Gastrocnemius medialis (tissue), 4 donors: ENCODE results near the gene KRT82. TPM values are rescaled to one million over a fixed set of nuclear protein-coding genes. Genes with fewer than 3 reads are reported as not detected.
A peak's percentile ranks its signal among the peaks of the same experiment; 100 is the strongest.

Source experiments
- ATAC-seq, 2 donors: fragments of 150-250 bp; one replicate each; pipeline ENCODE4 v1.9.1; 2016
- DNase-seq, 2 donors: peaks; one replicate each; pipeline ENCODE4 v3.0.0-alpha.2; 2019
- H3K27ac ChIP-seq, 4 donors: fragments of 200-600 bp; sonication (generic); 1 replicate in 1 of 4; 2 replicates in 3 of 4; pipeline ENCODE4 v1.5.1; 2016 to 2018; ENCODE audit warnings: mild to moderate bottlenecking in 2 of 4, moderate library complexity in 1 of 4
- H3K27me3 ChIP-seq, 3 donors: fragments of 200-600 bp; sonication (generic) in 2 of 3; 1 replicate in 1 of 3; 2 replicates in 2 of 3; pipeline versions ENCODE4 v1.5.1 to v1.6.0; 2016 to 2019; ENCODE audit warnings: mild to moderate bottlenecking in 1 of 3, moderate library complexity in 1 of 3
- H3K36me3 ChIP-seq, 2 donors: fragments of 200-600 bp; sonication (generic) in 1 of 2; one replicate each; pipeline ENCODE4 v1.5.1; 2017 to 2018
- H3K4me1 ChIP-seq, 2 donors: fragments of 200-600 bp; sonication (generic) in 1 of 2; one replicate each; pipeline ENCODE4 v1.5.1; 2016 to 2017; ENCODE audit warnings: mild to moderate bottlenecking in 2 of 2
- H3K4me3 ChIP-seq, 4 donors: fragments of 200-600 bp; sonication (generic) in 3 of 4; 1 replicate in 1 of 4; 2 replicates in 3 of 4; pipeline ENCODE4 v1.5.1; 2016 to 2019; ENCODE audit warnings: mild to moderate bottlenecking in 2 of 4
- H3K9me3 ChIP-seq, 3 donors: fragments of 200-600 bp; sonication (generic) in 2 of 3; 1 replicate in 1 of 3; 2 replicates in 2 of 3; pipeline ENCODE4 v1.5.1; 2016 to 2019
- CTCF ChIP-seq, 5 experiments: fragments of 450-650 bp in 3 of 5; fragments of 200-600 bp in 2 of 5; sonication (generic) in 2 of 5; IDR thresholded peaks in 4 of 5; conservative IDR thresholded peaks in 1 of 5; 1 replicate in 4 of 5; 2 replicates in 1 of 5; pipeline ENCODE4 v1.5.1; 2016 to 2019; ENCODE audit warnings: antibody characterized with exemption in 5 of 5, mild to moderate bottlenecking in 3 of 5, moderate library complexity in 3 of 5
- POLR2A ChIP-seq, 2 donors: fragments of 450-650 bp; IDR thresholded peaks; one replicate each; pipeline ENCODE4 v1.6.1; 2017; ENCODE audit warnings: antibody characterized with exemption in 2 of 2, mild to moderate bottlenecking in 2 of 2, moderate library complexity in 2 of 2
- in situ Hi-C, 4 donors: fragments of 200-750 bp; cut with MboI; loops; one replicate each; pipeline versions ENCODE4 v1.15.0 to v1.8.0; 2017; ENCODE audit warnings: low sequenced_read_pairs in 4 of 4
- intact Hi-C: fragments of 100-400 bp; cut with DNase I; formaldehyde crosslinking; loops from one replicate; pipeline ENCODE4 v1.15.1; 2023; ENCODE audit warnings: low total_unique reads
- total RNA-seq, 4 donors: library from RNA; depleted of rRNA; stranded (reverse); fragments of >200 nt; gene quantifications; one replicate each; pipeline versions ENCODE4 v1.1.0 to v1.2.3, GENCODE V29; 2016

KRT82 gene
- total RNA-seq, 4 donors from 2014 or later = not detected

DNA sequence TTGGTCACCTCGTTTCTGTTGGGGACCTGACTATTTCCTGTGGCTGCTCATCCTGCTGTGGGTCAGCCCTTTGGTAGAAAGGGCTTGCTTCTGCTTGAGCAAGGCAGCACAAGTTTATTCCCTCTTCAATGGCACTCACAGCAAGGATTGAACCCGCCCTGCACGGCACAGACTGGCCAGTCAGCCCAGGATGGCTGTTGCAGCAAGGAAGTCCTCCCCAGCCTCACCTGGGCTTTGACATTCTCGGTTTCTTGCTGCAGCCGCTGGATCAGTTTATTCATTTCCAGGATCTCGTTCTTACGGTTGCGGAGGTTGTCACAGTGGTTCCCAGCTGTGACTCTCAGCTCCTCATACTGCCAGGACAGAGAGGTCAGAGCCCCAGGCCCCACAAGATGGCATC is 9.5 kb downstream of the KRT82 start:
- H3K27me3 ChIP-seq = peaks cover 0 to 13% (median 10%) of the 10 kb centered on the region in 3 donors
- DNase-seq = no peak
- in situ Hi-C loops = loop anchor here in 1 of 4 donors (25.0 kb wide), 1 partner anchor 591 kb away; no protein-coding TSS in a partner anchor

GRCh38 chr12:52395761-52396434 is 10.2 kb downstream of the KRT82 start:
- peak in 1 of 2 donors; percentile 12 for DNase-seq
- H3K36me3 ChIP-seq = no peaks in the 10 kb centered on the region
- no peak overlapping the region for H3K4me3 ChIP-seq
- TF ChIP-seq CTCF (IDR thresholded peaks at IDR 0.05 in 4 of 5, conservative IDR thresholded peaks at IDR 0.05 in 1 of 5) (no peak), POLR2A (IDR thresholded peaks at IDR 0.05) (no peak)
- H3K27ac ChIP-seq = no peak overlapping the region
- H3K9me3 ChIP-seq = no peaks in the 10 kb centered on the region
- intact Hi-C loops = no loop called here
- peaks cover 0 to 13% (median 10%) of the 10 kb centered on the region in 3 donors for H3K27me3 ChIP-seq
- no peaks in the 10 kb centered on the region for H3K4me1 ChIP-seq
- ATAC-seq = no peak
- in situ Hi-C loops = loop anchor here in 1 of 4 donors (25.0 kb wide), 1 partner anchor 591 kb away; no protein-coding TSS in a partner anchor

More for the DNA sequence above, 9.5 kb downstream of the KRT82 start:
- Histone ChIP-seq H3K4me1 (no peaks in the 10 kb centered on the region), H3K9me3 (no peaks in the 10 kb centered on the region), H3K4me3 (no peak overlapping the region), H3K27ac (no peak overlapping the region), H3K36me3 (no peaks in the 10 kb centered on the region)
- no peak for ATAC-seq
- TF ChIP-seq POLR2A (IDR thresholded peaks at IDR 0.05) (no peak), CTCF (IDR thresholded peaks at IDR 0.05 in 4 of 5, conservative IDR thresholded peaks at IDR 0.05 in 1 of 5) (no peak)
- intact Hi-C loops = no loop called here

- peaks cover 0 to 13% (median 10%) of the 10 kb centered on the region in 3 donors for H3K27me3 ChIP-seq
- intact Hi-C loops = no loop called here
- DNase-seq = no peak
- TF ChIP-seq CTCF (IDR thresholded peaks at IDR 0.05 in 4 of 5, conservative IDR thresholded peaks at IDR 0.05 in 1 of 5) (no peak), POLR2A (IDR thresholded peaks at IDR 0.05) (no peak)
- no peak for ATAC-seq
- H3K4me1 ChIP-seq = no peaks in the 10 kb centered on the region
- no peak overlapping the region for H3K27ac ChIP-seq
- in situ Hi-C loops = loop anchor here in 1 of 4 donors (25.0 kb wide), 1 partner anchor 592 kb away; no protein-coding TSS in a partner anchor
- H3K4me3 ChIP-seq = no peak overlapping the region
- H3K9me3 ChIP-seq = no peaks in the 10 kb centered on the region
- no peaks in the 10 kb centered on the region for H3K36me3 ChIP-seq
Observed at GRCh38 chr12:52394836-52395405, 11.2 kb downstream of the KRT82 start.

DNA sequence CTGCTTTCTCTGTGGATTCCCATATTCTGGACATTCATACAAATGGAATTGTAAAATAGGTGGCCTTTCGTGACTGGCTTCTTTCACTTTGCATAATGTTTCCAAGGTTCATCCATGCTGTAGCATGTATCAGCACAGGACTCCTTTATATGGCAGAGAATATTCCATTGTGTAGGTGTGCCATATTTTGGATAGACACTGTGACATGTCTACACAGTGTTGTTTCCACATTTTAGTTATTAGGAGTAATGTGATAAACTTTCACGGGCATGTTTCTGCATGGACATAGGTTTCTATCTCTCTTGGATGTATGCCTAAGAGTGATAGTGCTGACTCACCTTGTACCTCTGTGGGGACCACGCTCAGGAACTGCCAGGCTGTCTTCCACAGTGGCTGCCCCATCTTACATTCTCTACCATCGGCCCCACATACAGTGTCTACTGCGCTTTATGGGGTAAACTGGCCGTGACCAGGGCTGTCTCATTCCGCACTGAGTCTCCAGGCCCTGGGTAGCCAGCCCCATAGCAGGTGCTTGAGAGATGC is 13.6 kb downstream of the KRT82 start:
- Histone ChIP-seq H3K27me3 (peaks cover 0 to 20% (median 0%) of the 10 kb centered on the region in 3 donors), H3K36me3 (no peaks in the 10 kb centered on the region), H3K4me1 (no peaks in the 10 kb centered on the region), H3K27ac (no peak overlapping the region), H3K9me3 (no peaks in the 10 kb centered on the region), H3K4me3 (no peak overlapping the region)
- ATAC-seq = no peak
- in situ Hi-C loops (loop anchor here in 1 of 4 donors (25.0 kb wide), 1 partner anchor 595 kb away; no protein-coding TSS in a partner anchor), intact Hi-C loops (no loop called here)
- no peak for DNase-seq
- TF ChIP-seq POLR2A (IDR thresholded peaks at IDR 0.05) (no peak), CTCF (IDR thresholded peaks at IDR 0.05 in 4 of 5, conservative IDR thresholded peaks at IDR 0.05 in 1 of 5) (no peak)
